Urothelium cell line (cell line): Measurements from ENCODE around the gene ANKRD6.

ENCODE experiments used
- DNase-seq: peaks from one replicate; pipeline ENCODE4 v3.0.0; 2011; ENCODE audit warnings: low spot score, mixed read lengths
- FAIRE-seq: peaks from 2 replicates; lab custom pipeline; 2011; peaks lifted over from hg19 to GRCh38; lab: Jason Lieb, UNC

Gene ANKRD6

DNA sequence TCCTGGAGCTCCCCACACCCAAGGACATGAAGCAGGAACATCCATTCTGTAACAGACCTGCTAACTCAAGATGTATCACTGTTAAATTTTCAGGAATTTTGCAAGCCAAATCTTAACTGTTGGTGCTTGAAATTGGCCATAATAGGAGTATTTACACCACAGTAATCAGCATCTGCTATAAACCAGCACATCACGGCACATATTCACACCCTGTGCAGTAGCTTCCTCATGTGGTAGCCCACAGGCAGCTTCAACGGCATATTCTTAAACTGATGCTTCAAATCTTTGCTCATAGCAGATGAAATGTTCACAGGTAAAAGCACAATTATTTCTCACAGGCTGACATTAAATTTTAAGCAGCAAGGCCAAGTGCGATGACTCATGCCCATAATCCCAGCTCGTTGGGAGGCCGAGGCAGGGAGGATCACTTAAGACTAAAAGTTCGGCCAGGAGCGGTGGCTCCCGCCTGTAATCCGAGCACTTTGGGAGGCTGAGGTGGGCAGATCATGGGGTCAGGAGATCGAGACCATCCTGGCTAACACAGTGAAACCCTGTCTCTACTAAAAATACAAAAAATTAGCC is 249.1 kb downstream of the ANKRD6 start:
- FAIRE-seq (no peak), DNase-seq (no peak)

DNA sequence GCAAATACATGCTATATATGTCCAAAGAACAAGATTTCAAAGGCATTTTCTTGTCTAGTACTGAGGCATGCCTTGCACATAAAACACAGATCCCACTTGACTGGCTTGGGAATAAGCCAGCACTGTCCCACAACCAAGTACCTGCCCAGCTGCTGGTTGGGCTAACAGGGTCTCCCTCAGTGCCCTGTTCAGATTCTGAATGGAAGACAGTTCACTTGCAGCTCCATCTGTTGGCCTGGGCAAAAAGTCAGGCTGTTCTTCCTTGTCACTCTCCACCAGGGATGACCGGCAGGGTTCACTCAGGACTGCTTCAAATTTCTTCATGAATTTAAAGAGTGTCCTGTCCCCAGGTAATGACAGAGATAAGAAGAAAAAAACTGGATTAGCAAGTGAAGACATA is 250.0 kb downstream of the ANKRD6 start:
- FAIRE-seq: no peak

More for the DNA sequence above, 250.0 kb downstream of the ANKRD6 start:
- DNase-seq: no peak
